ENCODE data around the gene HIP1.

Gene HIP1

GRCh38 chr7:75716992-75717626 is 21.6 kb downstream of the HIP1 start:
- H3K4me3 ChIP-seq (ENCODE audit: low read depth, low read length) = no peak overlapping the region
- no peak for DNase-seq (ENCODE audit: low read depth)
- no peak for TF ChIP-seq CTCF (IDR thresholded peaks at IDR 0.05; ENCODE audit: control insufficient read depth, extremely low read depth, insufficient read depth)

GRCh38 chr7:75715864-75716263 is 22.9 kb downstream of the HIP1 start:
- no peak for TF ChIP-seq CTCF (IDR thresholded peaks at IDR 0.05; ENCODE audit: control insufficient read depth, extremely low read depth, insufficient read depth)
- DNase-seq (ENCODE audit: low read depth) = no peak
- H3K4me3 ChIP-seq (ENCODE audit: low read depth, low read length) = no peak overlapping the region

GRCh38 chr7:75712517-75713361 is 26.0 kb downstream of the HIP1 start:
- TF ChIP-seq CTCF (IDR thresholded peaks at IDR 0.05; ENCODE audit: control insufficient read depth, extremely low read depth, insufficient read depth) = no peak
- no peak overlapping the region for H3K4me3 ChIP-seq (ENCODE audit: low read depth, low read length)
- no peak for DNase-seq (ENCODE audit: low read depth)

- no peak for TF ChIP-seq CTCF (IDR thresholded peaks at IDR 0.05; ENCODE audit: control insufficient read depth, extremely low read depth, insufficient read depth)
Observed at GRCh38 chr7:75711656-75712514, 26.9 kb downstream of the HIP1 start.

GRCh38 chr7:75711076-75711475 is 27.7 kb downstream of the HIP1 start:
- DNase-seq (ENCODE audit: low read depth) = no peak
- TF ChIP-seq CTCF (IDR thresholded peaks at IDR 0.05; ENCODE audit: control insufficient read depth, extremely low read depth, insufficient read depth) = no peak
- no peak overlapping the region for H3K4me3 ChIP-seq (ENCODE audit: low read depth, low read length)

More at GRCh38 chr7:75711656-75712514, 26.9 kb downstream of the HIP1 start:
- no peak for DNase-seq (ENCODE audit: low read depth)
- no peak overlapping the region for H3K4me3 ChIP-seq (ENCODE audit: low read depth, low read length)

- no peak for DNase-seq (ENCODE audit: low read depth)
- H3K4me3 ChIP-seq (ENCODE audit: low read depth, low read length) = no peak overlapping the region
- TF ChIP-seq CTCF (IDR thresholded peaks at IDR 0.05; ENCODE audit: control insufficient read depth, extremely low read depth, insufficient read depth) = no peak
Observed at GRCh38 chr7:75704928-75705327, 33.8 kb downstream of the HIP1 start.
